PC-3 (cell line): Measurements from ENCODE around the gene CHAF1A. TPM values are rescaled to one million over a fixed set of nuclear protein-coding genes. Genes with fewer than 3 reads are reported as not detected.

ENCODE experiments used
- ATAC-seq: fragments of 200-7000 bp; cut with Tn5 transposase; 2 replicates; pipeline ENCODE4 v1.9.1; 2020; ENCODE audit warnings: mild to moderate bottlenecking, moderate library complexity
- BruUV-seq: library from RNA; stranded (reverse); fragments of 400-500 nt; replicated peaks from 2 replicates; lab custom pipeline; 2021; lab: Mats Ljungman, UMichigan
- CTCF ChIA-PET: fragments of 300-600 bp; sonication (Branson Sonifier 250); formaldehyde crosslinking; loops from one replicate; lab custom pipeline; 2022; ENCODE audit warnings: antibody characterized with exemption; lab: Charles Lee
- POLR2A ChIA-PET: fragments of 300-600 bp; sonication (Branson Sonifier 250); formaldehyde crosslinking; loops from one replicate; lab custom pipeline; 2022; ENCODE audit warnings: antibody characterized with exemption; ENCODE audit not compliant: unreplicated experiment; lab: Charles Lee
- DNase-seq: peaks from one replicate; pipeline ENCODE4 v3.0.0-alpha.2; 2015
- H2AFZ ChIP-seq: fragments of 300-600 bp; sonication (generic); 2 replicates; pipeline ENCODE4 v1.6.0; 2016; ENCODE audit warnings: antibody characterized with exemption, low read length
- H3F3A ChIP-seq: fragments of 300-600 bp; sonication (generic); one replicate; pipeline ENCODE4 v1.6.0; 2017; ENCODE audit warnings: antibody characterized with exemption, low read length, control low read depth, mild to moderate bottlenecking; ENCODE audit not compliant: unreplicated experiment
- H3K27ac ChIP-seq: fragments of 300-600 bp; sonication (generic); 2 replicates; pipeline ENCODE4 v1.5.1; 2016; ENCODE audit warnings: mild to moderate bottlenecking, low read length
- H3K27me3 ChIP-seq: fragments of 300-600 bp; sonication (generic); 2 replicates; pipeline ENCODE4 v1.6.1; 2016; ENCODE audit warnings: low read length, mixed read lengths
- H3K36me3 ChIP-seq: fragments of 300-600 bp; sonication (generic); 2 replicates; pipeline ENCODE4 v1.6.1; 2016; ENCODE audit warnings: low read depth, mixed run types, low read length, mixed read lengths
- H3K4me1 ChIP-seq: fragments of 300-600 bp; sonication (generic); 2 replicates; pipeline ENCODE4 v1.5.1; 2016; ENCODE audit warnings: low read length; ENCODE audit not compliant: insufficient read depth
- H3K4me2 ChIP-seq: fragments of 300-600 bp; sonication (generic); 2 replicates; pipeline ENCODE4 v1.6.0; 2016; ENCODE audit warnings: low read length
- H3K4me3 ChIP-seq: fragments of 300-600 bp; sonication (generic); 2 replicates; pipeline ENCODE4 v1.5.1; 2016; ENCODE audit warnings: mild to moderate bottlenecking, low read length, mixed read lengths
- H3K79me2 ChIP-seq: fragments of 300-600 bp; sonication (generic); 2 replicates; pipeline ENCODE4 v1.6.1; 2017; ENCODE audit warnings: low read length, mixed read lengths
- H3K9ac ChIP-seq: fragments of 300-600 bp; sonication (generic); 2 replicates; pipeline ENCODE4 v1.6.0; 2016; ENCODE audit warnings: mild to moderate bottlenecking, low read length
- H3K9me2 ChIP-seq: fragments of 300-600 bp; sonication (generic); replicated peaks from 2 replicates; pipeline ENCODE4 v1.6.1; 2016; ENCODE audit warnings: mixed run types, low read length, mixed read lengths
- H3K9me3 ChIP-seq: fragments of 300-600 bp; sonication (generic); 2 replicates; pipeline ENCODE4 v1.6.1; 2016; ENCODE audit warnings: low read length, mixed read lengths
- H4K20me1 ChIP-seq: fragments of 300-600 bp; sonication (generic); 2 replicates; pipeline ENCODE4 v1.6.1; 2016; ENCODE audit warnings: low read length, mixed read lengths
- EZH2 ChIP-seq: fragments of 300-600 bp; sonication (generic); IDR thresholded peaks from one replicate; pipeline ENCODE4 v1.6.1; 2017; ENCODE audit warnings: antibody characterized with exemption, mild to moderate bottlenecking, low read length; ENCODE audit not compliant: unreplicated experiment
- EZH2phosphoT487 ChIP-seq: fragments of 300-600 bp; sonication (generic); IDR thresholded peaks from 2 replicates; pipeline ENCODE4 v1.6.1; 2018; ENCODE audit warnings: mild to moderate bottlenecking, antibody characterized with exemption, low read length, borderline replicate concordance
- intact Hi-C: fragments of 100-400 bp; cut with micrococcal nuclease; formaldehyde crosslinking; loops from 2 replicates; pipeline ENCODE4 v1.9.0; 2023
- total RNA-seq: library from RNA; depleted of rRNA; stranded (reverse); fragments of >200 nt; gene quantifications from 2 replicates; pipeline ENCODE4 v1.2.3, GENCODE V29; 2014
- TF ChIP-seq, protein P1 (sequence below): fragments of 300-600 bp; sonication (generic); conservative IDR thresholded peaks from 2 replicates; pipeline ENCODE4 v1.5.1; 2017; ENCODE audit warnings: antibody characterized with exemption, low read depth, mild to moderate bottlenecking, low read length

The CHAF1A gene
- total RNA-seq, 1 experiment from 2014 or later, result 48.9 TPM

DNA sequence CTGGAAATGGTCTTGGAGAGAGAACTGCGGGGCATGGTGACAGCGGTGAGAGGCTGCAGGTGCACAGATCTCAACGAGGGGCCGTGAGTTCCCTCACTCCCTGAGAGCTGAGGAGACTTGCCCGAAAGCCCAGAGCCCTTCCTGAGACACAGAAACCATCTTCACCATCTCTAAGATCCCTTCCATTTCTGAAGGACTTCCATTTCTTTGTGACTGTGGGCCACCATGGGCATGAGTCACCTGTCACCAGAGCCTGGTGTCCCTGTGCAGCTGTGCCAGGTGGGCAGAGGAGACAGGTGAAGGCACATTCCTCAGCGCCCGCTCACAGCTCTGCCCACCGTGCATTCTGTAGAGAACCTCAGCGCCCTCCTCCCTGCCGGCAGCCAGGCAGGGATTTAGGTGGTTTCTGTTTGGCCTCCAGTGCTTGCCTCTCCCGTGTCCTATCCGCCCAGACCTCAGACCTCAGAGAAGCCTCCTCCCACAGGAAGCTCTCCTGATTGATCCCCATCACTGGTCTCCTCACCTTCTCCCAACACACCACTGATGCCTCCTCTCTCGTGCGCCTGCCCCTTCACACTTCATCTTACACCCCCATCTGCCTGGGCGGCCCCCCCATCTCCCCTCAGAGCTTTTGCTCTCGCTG, 26.3 kb upstream of the CHAF1A start:
- Histone ChIP-seq H3K36me3 (no peaks in the 10 kb centered on the region), H3F3A (peaks cover 7% of the 10 kb centered on the region), H3K79me2 (peaks cover 63% of the 10 kb centered on the region), H3K9me3 (no peaks in the 10 kb centered on the region), H3K27me3 (no peaks in the 10 kb centered on the region), H3K27ac (peak overlapping the region; percentile 99), H3K4me3 (peak overlapping the region; percentile 44; the same call in 1 of the 2 replicates), H4K20me1 (no peaks in the 10 kb centered on the region), H3K4me1 (peaks cover 73% of the 10 kb centered on the region), H3K9ac (peak overlapping the region; percentile 88; the same call in 1 of the 2 replicates), H3K4me2 (peak overlapping the region; percentile 85), H3K9me2 (no peaks in the 10 kb centered on the region), H2AFZ (no peak overlapping the region)
- ChIA-PET POLR2A (interaction anchor here (0.5 kb wide), 1 partner anchor 80 kb away, joined by 4 read pairs; no protein-coding TSS in a partner anchor), CTCF (interaction anchor here (0.5 to 2.2 kb wide), 4 partner anchors 24 to 278 kb away, joined by 5 to 16 read pairs (median 8); partner anchors contain the start of genes CHAF1A and SH3GL1)
- no TSS peak for BruUV-seq
- TF ChIP-seq EZH2phosphoT487 (no peak), EZH2 (no peak)
- TF ChIP-seq, protein P1, sequence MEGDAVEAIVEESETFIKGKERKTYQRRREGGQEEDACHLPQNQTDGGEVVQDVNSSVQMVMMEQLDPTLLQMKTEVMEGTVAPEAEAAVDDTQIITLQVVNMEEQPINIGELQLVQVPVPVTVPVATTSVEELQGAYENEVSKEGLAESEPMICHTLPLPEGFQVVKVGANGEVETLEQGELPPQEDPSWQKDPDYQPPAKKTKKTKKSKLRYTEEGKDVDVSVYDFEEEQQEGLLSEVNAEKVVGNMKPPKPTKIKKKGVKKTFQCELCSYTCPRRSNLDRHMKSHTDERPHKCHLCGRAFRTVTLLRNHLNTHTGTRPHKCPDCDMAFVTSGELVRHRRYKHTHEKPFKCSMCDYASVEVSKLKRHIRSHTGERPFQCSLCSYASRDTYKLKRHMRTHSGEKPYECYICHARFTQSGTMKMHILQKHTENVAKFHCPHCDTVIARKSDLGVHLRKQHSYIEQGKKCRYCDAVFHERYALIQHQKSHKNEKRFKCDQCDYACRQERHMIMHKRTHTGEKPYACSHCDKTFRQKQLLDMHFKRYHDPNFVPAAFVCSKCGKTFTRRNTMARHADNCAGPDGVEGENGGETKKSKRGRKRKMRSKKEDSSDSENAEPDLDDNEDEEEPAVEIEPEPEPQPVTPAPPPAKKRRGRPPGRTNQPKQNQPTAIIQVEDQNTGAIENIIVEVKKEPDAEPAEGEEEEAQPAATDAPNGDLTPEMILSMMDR, result no peak
- intact Hi-C loops, result no loop called here
- no peak for ATAC-seq
- peak; percentile 45 for DNase-seq

DNA sequence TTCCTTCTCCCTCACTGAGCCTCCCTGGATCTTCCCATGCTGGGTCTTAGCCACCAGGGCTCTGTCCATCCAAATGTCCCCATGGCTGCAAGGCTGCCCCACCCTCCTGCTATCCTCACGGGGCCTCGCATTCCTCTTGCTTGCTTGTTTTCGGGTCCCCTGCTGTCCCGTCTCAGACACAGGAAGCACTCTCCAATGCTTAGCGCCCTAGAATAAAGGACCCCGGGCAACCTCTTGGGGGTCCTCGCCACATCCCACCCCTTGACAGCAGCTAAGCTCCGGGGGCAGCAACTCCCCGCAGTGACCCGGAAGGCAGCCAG, 25.8 kb upstream of the CHAF1A start:
- CTCF ChIA-PET, result interaction anchor here (0.5 to 1.2 kb wide), 2 partner anchors 23 to 277 kb away, joined by 5 to 16 read pairs; partner anchors contain the start of gene SH3GL1
- H3K4me1 ChIP-seq, result peaks cover 73% of the 10 kb centered on the region
- H3K9me2 ChIP-seq, result no peaks in the 10 kb centered on the region
- POLR2A ChIA-PET, result no interaction called here
- no peaks in the 10 kb centered on the region for H3K27me3 ChIP-seq
- DNase-seq (no peak), ATAC-seq (no peak)
- H4K20me1 ChIP-seq, result no peaks in the 10 kb centered on the region
- BruUV-seq, result no TSS peak
- H3K79me2 ChIP-seq, result peaks cover 58% of the 10 kb centered on the region
- peak overlapping the region; percentile 99 for H3K27ac ChIP-seq
- TF ChIP-seq, protein P1, result no peak
- TF ChIP-seq EZH2phosphoT487, result no peak
- no peak for TF ChIP-seq EZH2
- peaks cover 7% of the 10 kb centered on the region for H3F3A ChIP-seq
- peak overlapping the region; percentile 85 for H3K4me2 ChIP-seq
- H2AFZ ChIP-seq, result no peak overlapping the region
- H3K4me3 ChIP-seq, result peak overlapping the region; percentile 44; the same call in 1 of the 2 replicates
- no peaks in the 10 kb centered on the region for H3K9me3 ChIP-seq
- H3K36me3 ChIP-seq, result no peaks in the 10 kb centered on the region
- intact Hi-C loops, result no loop called here
- H3K9ac ChIP-seq, result peak overlapping the region; percentile 88
